ENCODE results near the gene GPR45.

The GPR45 gene

DNA sequence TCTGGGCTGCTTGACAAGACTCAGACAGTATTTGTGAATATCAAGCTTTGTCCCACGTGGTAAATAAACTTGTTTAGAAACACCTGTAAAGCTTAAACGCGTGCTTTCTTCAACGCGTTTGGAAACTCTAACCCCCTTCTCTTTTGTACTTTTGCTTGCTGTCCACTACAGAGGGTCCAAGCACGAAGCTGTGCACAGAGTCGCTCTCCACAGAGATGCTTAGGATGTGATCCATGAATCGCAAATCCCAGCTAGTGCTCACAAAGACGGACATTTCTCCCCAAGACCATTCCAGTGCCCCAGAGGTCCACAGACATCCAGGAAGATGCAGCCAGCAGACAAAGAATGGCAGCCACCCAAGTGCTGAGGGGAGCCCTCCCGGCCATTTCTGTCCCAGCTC is at the start of gene GPR45:
Gene GPR45, plus strand, starts transcription at position 301 of the 400 bp plus-strand sequence. CDS start 116 bp downstream, outside the sequence.
- no peak for DNase-seq (ENCODE audit: low spot score in 2 of 2)
- Histone ChIP-seq H3K4me3 (no peak within 1 kb of the TSS), H3K4me1 (no peaks in the 10 kb centered on the region), H3K27me3 (ENCODE audit: low read depth) (no peaks in the 10 kb centered on the region), H3K36me3 (replicated peaks) (no peaks in the 10 kb centered on the region), H3K9me3 (no peaks in the 10 kb centered on the region)
- in situ Hi-C loops (cut with MboI; ENCODE audit: low sequenced_read_pairs): no loop called here

DNA sequence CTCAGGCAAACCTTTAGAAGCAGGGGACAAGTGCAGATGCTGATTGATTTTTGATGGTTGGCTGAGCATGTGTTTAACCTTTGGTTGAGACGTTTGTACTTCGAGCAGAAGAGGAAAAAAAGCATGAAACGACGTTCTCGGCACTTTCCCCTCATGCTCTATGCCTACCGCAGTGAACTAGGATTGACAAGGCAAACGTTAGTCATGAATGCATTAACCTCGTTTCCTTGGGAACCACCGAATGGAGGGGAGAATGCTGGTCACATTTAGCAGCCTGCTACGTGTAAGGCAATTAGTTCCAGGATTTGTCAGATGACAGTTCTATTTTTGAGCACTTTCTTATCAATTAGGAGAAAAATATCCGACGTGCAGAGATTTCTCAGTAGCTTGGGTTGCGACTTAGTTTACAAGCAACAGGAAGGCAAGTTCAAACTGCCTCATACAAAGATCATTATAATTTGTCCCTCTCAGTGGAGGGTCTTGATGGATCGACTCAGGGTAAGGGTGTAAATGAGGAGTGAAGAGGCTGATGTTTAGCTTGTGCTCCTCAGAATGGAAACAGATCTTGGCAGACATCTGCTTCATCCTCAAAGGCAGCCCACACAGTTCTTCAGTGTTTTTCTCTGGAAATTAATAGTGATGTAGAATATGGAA is 47.4 kb upstream of the GPR45 start:
- Histone ChIP-seq H3K27me3 (ENCODE audit: low read depth) (no peaks in the 10 kb centered on the region), H3K4me1 (no peaks in the 10 kb centered on the region), H3K9me3 (peaks cover 2% of the 10 kb centered on the region; the same call in 1 of the 2 replicates), H3K4me3 (no peak overlapping the region), H3K36me3 (replicated peaks) (no peaks in the 10 kb centered on the region)
- in situ Hi-C loops (cut with MboI; ENCODE audit: low sequenced_read_pairs): no loop called here
- no peak for DNase-seq (ENCODE audit: low spot score in 2 of 2)

GRCh38 chr2:105196651-105197050 is 44.9 kb upstream of the GPR45 start:
- no peaks in the 10 kb centered on the region for H3K36me3 ChIP-seq (replicated peaks)
- H3K4me1 ChIP-seq: peaks cover 5% of the 10 kb centered on the region; the same call in 1 of the 2 replicates
- H3K27me3 ChIP-seq (ENCODE audit: low read depth): no peaks in the 10 kb centered on the region
- no peak for DNase-seq (ENCODE audit: low spot score in 2 of 2)
- in situ Hi-C loops (cut with MboI; ENCODE audit: low sequenced_read_pairs): no loop called here
- H3K4me3 ChIP-seq: no peak overlapping the region
- no peaks in the 10 kb centered on the region for H3K9me3 ChIP-seq

DNA sequence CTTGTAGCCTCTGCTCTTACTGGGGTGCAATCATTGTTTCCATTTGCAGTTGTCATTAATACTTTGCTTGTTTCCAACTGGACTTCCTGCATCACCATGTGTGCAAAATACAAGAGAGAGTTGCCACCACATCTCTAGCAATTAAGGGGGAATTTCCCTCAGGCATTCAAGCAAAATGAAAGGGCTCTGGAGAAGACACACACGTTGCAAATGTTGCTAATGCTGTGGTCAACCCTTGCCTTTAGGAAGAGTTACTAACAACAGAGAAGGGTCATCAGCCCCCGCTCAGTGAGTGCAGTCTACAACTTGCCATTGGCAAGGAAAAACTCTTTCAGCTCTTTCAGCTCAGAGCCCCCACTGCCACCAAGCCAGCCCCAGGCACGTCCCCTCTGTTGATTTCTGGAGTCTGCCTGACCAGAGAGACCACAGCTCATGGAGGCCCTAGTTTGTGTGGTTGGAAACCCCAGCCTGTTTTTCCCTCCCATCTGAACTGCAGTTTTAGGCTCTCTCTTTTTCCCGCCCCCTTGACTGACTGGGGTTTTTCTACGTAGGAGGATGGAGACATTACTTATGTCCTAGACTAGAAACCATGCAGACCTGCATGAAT is 25.9 kb upstream of the GPR45 start:
- Histone ChIP-seq H3K36me3 (replicated peaks) (no peaks in the 10 kb centered on the region), H3K4me1 (no peaks in the 10 kb centered on the region), H3K4me3 (no peak overlapping the region), H3K9me3 (no peaks in the 10 kb centered on the region), H3K27me3 (ENCODE audit: low read depth) (no peaks in the 10 kb centered on the region)
- in situ Hi-C loops (cut with MboI; ENCODE audit: low sequenced_read_pairs): no loop called here
- DNase-seq (ENCODE audit: low spot score in 2 of 2): no peak

- H3K9me3 ChIP-seq: no peaks in the 10 kb centered on the region
- H3K27me3 ChIP-seq (ENCODE audit: low read depth): no peaks in the 10 kb centered on the region
- H3K4me1 ChIP-seq: no peaks in the 10 kb centered on the region
- no peak overlapping the region for H3K4me3 ChIP-seq
- no peak for DNase-seq (ENCODE audit: low spot score in 2 of 2)
- in situ Hi-C loops (cut with MboI; ENCODE audit: low sequenced_read_pairs): no loop called here
- no peaks in the 10 kb centered on the region for H3K36me3 ChIP-seq (replicated peaks)
Observed at GRCh38 chr2:105220604-105221003, 20.9 kb upstream of the GPR45 start.

DNA sequence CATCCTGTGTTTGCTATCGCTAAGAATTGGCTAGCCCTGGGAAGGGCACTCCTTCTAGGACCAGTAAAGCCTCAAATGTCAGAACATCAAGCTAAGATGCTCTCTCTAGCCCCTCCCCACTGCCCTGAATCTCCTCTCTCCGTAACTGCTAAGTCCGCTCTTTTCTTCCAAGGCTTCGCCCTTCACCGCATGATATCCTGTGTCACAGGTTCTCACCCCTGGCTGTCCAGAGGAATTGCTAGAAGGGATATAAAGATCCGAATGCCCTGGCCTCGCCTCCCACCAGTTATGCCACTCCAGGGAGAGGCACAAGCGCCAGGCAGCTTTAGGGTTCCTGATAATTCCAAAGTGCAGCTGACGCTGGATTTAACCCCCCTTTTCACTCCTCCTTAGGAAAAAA is 17.1 kb upstream of the GPR45 start:
- no peak for DNase-seq (ENCODE audit: low spot score in 2 of 2)
- Histone ChIP-seq H3K4me3 (no peak overlapping the region), H3K27me3 (ENCODE audit: low read depth) (no peaks in the 10 kb centered on the region), H3K36me3 (replicated peaks) (no peaks in the 10 kb centered on the region), H3K4me1 (no peaks in the 10 kb centered on the region), H3K9me3 (no peaks in the 10 kb centered on the region)
- in situ Hi-C loops (cut with MboI; ENCODE audit: low sequenced_read_pairs): no loop called here

GRCh38 chr2:105231232-105231619 is 10.3 kb upstream of the GPR45 start:
- in situ Hi-C loops (cut with MboI; ENCODE audit: low sequenced_read_pairs): no loop called here
- H3K36me3 ChIP-seq (replicated peaks): no peaks in the 10 kb centered on the region
- H3K27me3 ChIP-seq (ENCODE audit: low read depth): no peaks in the 10 kb centered on the region
- no peaks in the 10 kb centered on the region for H3K9me3 ChIP-seq
- no peak for DNase-seq (ENCODE audit: low spot score in 2 of 2)
- no peak overlapping the region for H3K4me3 ChIP-seq
- H3K4me1 ChIP-seq: no peaks in the 10 kb centered on the region

GRCh38 chr2:105235388-105236059 is 6.0 kb upstream of the GPR45 start:
- no peaks in the 10 kb centered on the region for H3K27me3 ChIP-seq (ENCODE audit: low read depth)
- no peaks in the 10 kb centered on the region for H3K4me1 ChIP-seq
- no peaks in the 10 kb centered on the region for H3K36me3 ChIP-seq (replicated peaks)
- no peaks in the 10 kb centered on the region for H3K9me3 ChIP-seq
- in situ Hi-C loops (cut with MboI; ENCODE audit: low sequenced_read_pairs): loop anchor here (5.0 kb wide), 1 partner anchor 123 kb away; no protein-coding TSS in a partner anchor
- peak; percentile 71 to 91 for DNase-seq (ENCODE audit: low spot score in 2 of 2)
- H3K4me3 ChIP-seq: no peak overlapping the region

DNA sequence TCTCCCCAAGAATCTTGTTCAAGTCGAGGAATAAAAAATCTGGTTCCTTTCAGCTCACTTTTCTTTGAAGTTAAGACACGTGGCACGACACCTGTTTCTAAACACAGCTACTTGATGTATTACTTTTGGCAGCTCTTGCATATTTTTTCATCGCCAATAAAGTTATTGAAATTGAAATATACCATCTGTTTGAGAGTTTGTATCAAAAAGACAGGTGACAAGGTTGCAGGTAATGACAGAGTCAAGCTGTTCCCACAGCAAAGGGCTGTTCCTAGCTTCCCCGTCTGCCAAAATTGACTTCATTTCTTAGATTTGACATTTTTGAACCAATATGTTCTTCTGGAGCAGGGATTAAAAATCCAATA is 5.5 kb upstream of the GPR45 start:
- DNase-seq (ENCODE audit: low spot score in 2 of 2): no peak
- H3K4me1 ChIP-seq: no peaks in the 10 kb centered on the region

DNA sequence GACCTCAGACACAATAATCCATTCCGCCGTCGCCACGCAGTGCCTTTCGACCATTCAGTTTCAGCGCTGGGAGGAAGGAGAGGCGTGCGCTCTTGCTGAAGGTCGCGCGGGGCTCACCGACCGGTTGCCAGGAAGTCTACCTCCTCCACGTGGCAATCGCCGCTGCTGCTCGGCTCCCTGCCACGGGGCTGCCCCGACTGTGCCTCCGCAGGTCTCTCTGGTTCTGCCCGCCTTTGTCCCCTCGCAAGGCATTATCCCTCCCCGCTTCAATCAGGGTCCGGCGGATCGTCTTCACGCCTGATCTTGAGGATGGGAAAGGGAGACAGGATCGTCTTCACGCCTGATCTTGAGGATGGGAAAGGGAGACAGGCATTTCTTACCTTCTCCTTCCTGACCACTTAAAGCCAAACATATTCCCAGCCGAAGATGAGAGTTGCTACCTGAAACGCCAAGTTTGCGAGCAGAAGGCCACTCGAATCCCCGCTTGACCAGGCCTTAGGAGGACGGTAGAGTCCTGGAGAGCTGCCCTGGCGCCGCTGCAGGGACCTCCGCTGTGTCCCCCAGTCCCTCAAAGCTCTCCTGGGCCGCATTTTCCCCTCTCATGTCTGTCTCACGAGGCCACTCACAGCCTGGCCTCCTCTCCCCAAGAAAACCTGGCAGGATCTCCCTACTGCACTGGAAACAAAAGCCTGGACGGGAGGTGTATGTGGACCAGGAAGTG is 4.3 kb upstream of the GPR45 start:
- Histone ChIP-seq H3K4me1 (no peaks in the 10 kb centered on the region), H3K9me3 (no peaks in the 10 kb centered on the region), H3K4me3 (no peak overlapping the region), H3K27me3 (ENCODE audit: low read depth) (no peaks in the 10 kb centered on the region), H3K36me3 (replicated peaks) (no peaks in the 10 kb centered on the region)
- in situ Hi-C loops (cut with MboI; ENCODE audit: low sequenced_read_pairs): loop anchor here (5.0 kb wide), 1 partner anchor 125 kb away; no protein-coding TSS in a partner anchor
- DNase-seq (ENCODE audit: low spot score in 2 of 2): no peak

More for the DNA sequence above, 5.5 kb upstream of the GPR45 start:
- no peaks in the 10 kb centered on the region for H3K36me3 ChIP-seq (replicated peaks)
- in situ Hi-C loops (cut with MboI; ENCODE audit: low sequenced_read_pairs): loop anchor here (5.0 kb wide), 1 partner anchor 124 kb away; no protein-coding TSS in a partner anchor
- H3K4me3 ChIP-seq: no peak overlapping the region
- no peaks in the 10 kb centered on the region for H3K9me3 ChIP-seq
- H3K27me3 ChIP-seq (ENCODE audit: low read depth): no peaks in the 10 kb centered on the region

- no peak for DNase-seq (ENCODE audit: low spot score in 2 of 2)
- no peaks in the 10 kb centered on the region for H3K27me3 ChIP-seq (ENCODE audit: low read depth)
- no peaks in the 10 kb centered on the region for H3K4me1 ChIP-seq
- H3K36me3 ChIP-seq (replicated peaks): no peaks in the 10 kb centered on the region
- H3K4me3 ChIP-seq: no peak overlapping the region
- in situ Hi-C loops (cut with MboI; ENCODE audit: low sequenced_read_pairs): loop anchor here (5.0 kb wide), 1 partner anchor 126 kb away; no protein-coding TSS in a partner anchor
- H3K9me3 ChIP-seq: no peaks in the 10 kb centered on the region
Observed at GRCh38 chr2:105238664-105239240, 2.8 kb upstream of the GPR45 start.

DNA sequence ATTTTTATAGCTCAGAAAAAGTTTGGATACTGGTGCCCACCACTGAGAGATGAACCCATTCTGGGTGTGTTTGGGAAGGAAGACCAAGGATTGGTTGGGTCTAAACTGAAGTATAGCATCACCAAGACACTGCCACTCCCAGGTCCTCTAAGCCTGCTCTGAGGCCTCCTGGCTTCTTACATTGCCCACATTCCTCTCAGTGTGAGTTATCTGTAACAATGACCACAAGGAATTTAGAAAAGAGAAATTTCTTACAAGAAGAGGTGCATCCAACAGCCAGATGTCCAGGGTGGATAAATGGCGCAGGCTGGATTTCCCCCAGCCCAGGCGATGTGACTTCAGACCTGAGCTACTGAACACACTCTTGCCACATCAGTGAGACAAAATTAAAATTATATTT is 1.6 kb upstream of the GPR45 start:
- Histone ChIP-seq H3K4me3 (no peak overlapping the region), H3K27me3 (ENCODE audit: low read depth) (no peaks in the 10 kb centered on the region), H3K36me3 (replicated peaks) (no peaks in the 10 kb centered on the region), H3K4me1 (no peaks in the 10 kb centered on the region), H3K9me3 (no peaks in the 10 kb centered on the region)
- DNase-seq (ENCODE audit: low spot score in 2 of 2): no peak
- in situ Hi-C loops (cut with MboI; ENCODE audit: low sequenced_read_pairs): loop anchor here (5.0 kb wide), 1 partner anchor 128 kb away; no protein-coding TSS in a partner anchor

GRCh38 chr2:105242286-105242993 is 897 bp downstream of the GPR45 start:
- Histone ChIP-seq H3K9me3 (no peaks in the 10 kb centered on the region), H3K36me3 (replicated peaks) (no peaks in the 10 kb centered on the region), H3K4me1 (no peaks in the 10 kb centered on the region), H3K27me3 (ENCODE audit: low read depth) (no peaks in the 10 kb centered on the region), H3K4me3 (no peak overlapping the region)
- DNase-seq (ENCODE audit: low spot score in 2 of 2): no peak
- in situ Hi-C loops (cut with MboI; ENCODE audit: low sequenced_read_pairs): no loop called here
